H9 (cell line): Measurements from ENCODE around the gene NHS. TPM values are rescaled to one million over a fixed set of nuclear protein-coding genes. Genes with fewer than 3 reads are reported as not detected.

Experiments used
- DNase-seq: peaks from one replicate; pipeline ENCODE4 v3.0.0-alpha.2; 2017
- H2AFZ ChIP-seq: one replicate; pipeline ENCODE4 v1.6.1; 2013; ENCODE audit warnings: mild to moderate bottlenecking, low read length, control low read depth, moderate library complexity
- H2AK5ac ChIP-seq: 2 replicates; pipeline ENCODE4 v1.6.1; 2013; ENCODE audit warnings: low read length, control low read depth, mixed read lengths; ENCODE audit not compliant: insufficient read length
- H2BK120ac ChIP-seq: one replicate; pipeline ENCODE4 v1.6.1; 2013; ENCODE audit warnings: low read depth, mild to moderate bottlenecking, low read length, control low read depth, inconsistent platforms; ENCODE audit not compliant: poor library complexity, severe bottlenecking
- H2BK12ac ChIP-seq: 2 replicates; pipeline ENCODE4 v1.6.1; 2013; ENCODE audit warnings: low read length, control low read depth, mixed read lengths, low read depth; ENCODE audit not compliant: insufficient read length
- H2BK15ac ChIP-seq: 2 replicates; pipeline ENCODE4 v1.6.1; 2013; ENCODE audit warnings: low read depth, low read length, control low read depth
- H2BK20ac ChIP-seq: one replicate; pipeline ENCODE4 v1.6.1; 2013; ENCODE audit warnings: low read depth, mild to moderate bottlenecking, low read length, control low read depth, inconsistent platforms; ENCODE audit not compliant: poor library complexity, severe bottlenecking
- H2BK5ac ChIP-seq: 2 replicates; pipeline ENCODE4 v1.6.1; 2013; ENCODE audit warnings: low read length, control low read depth, mixed read lengths; ENCODE audit not compliant: insufficient read length
- H3K14ac ChIP-seq: 2 replicates; pipeline ENCODE4 v1.6.1; 2013; ENCODE audit warnings: low read length, control low read depth; ENCODE audit not compliant: insufficient read depth
- H3K18ac ChIP-seq: 2 replicates; pipeline ENCODE4 v1.6.1; 2013; ENCODE audit warnings: low read depth, mild to moderate bottlenecking, mixed read lengths, low read length, control low read depth; ENCODE audit not compliant: insufficient read length
- H3K23ac ChIP-seq: 2 replicates; pipeline ENCODE4 v1.6.1; 2013; ENCODE audit warnings: low read length, control low read depth, mixed read lengths, low read depth; ENCODE audit not compliant: insufficient read length
- H3K23me2 ChIP-seq: 2 replicates; pipeline ENCODE4 v1.6.1; 2013; ENCODE audit warnings: low read depth, mild to moderate bottlenecking, mixed read lengths, low read length, control low read depth; ENCODE audit not compliant: insufficient read length, poor library complexity, severe bottlenecking
- H3K27ac ChIP-seq: 2 replicates; pipeline ENCODE4 v1.5.1; 2013; ENCODE audit warnings: low read length, control low read depth, mixed read lengths, low read depth; ENCODE audit not compliant: insufficient read length
- H3K27me3 ChIP-seq: 2 replicates; pipeline ENCODE4 v1.6.1; 2013; ENCODE audit warnings: low read length, control low read depth, inconsistent platforms; ENCODE audit not compliant: insufficient read depth
- H3K4ac ChIP-seq: 2 replicates; pipeline ENCODE4 v1.6.1; 2013; ENCODE audit warnings: low read depth, mild to moderate bottlenecking, control low read depth, inconsistent platforms, low read length, moderate library complexity
- H3K4me1 ChIP-seq: 2 replicates; pipeline ENCODE4 v1.6.1; 2013; ENCODE audit warnings: low read length, control low read depth, inconsistent platforms; ENCODE audit not compliant: insufficient read depth
- H3K4me2 ChIP-seq: 2 replicates; pipeline ENCODE4 v1.6.1; 2013; ENCODE audit warnings: low read length, control low read depth, mixed read lengths; ENCODE audit not compliant: insufficient read length, insufficient read depth
- H3K56ac ChIP-seq: 2 replicates; pipeline ENCODE4 v1.6.1; 2013; ENCODE audit warnings: low read depth, mild to moderate bottlenecking, mixed read lengths, low read length, control low read depth; ENCODE audit not compliant: insufficient read length
- H3K79me1 ChIP-seq: 2 replicates; pipeline ENCODE4 v1.6.1; 2013; ENCODE audit warnings: low read depth, mild to moderate bottlenecking, moderate library complexity, low read length, control low read depth, inconsistent platforms; ENCODE audit not compliant: insufficient read depth, poor library complexity, severe bottlenecking
- H3K79me2 ChIP-seq: 2 replicates; pipeline ENCODE4 v1.6.1; 2013; ENCODE audit warnings: low read length, control low read depth, inconsistent platforms; ENCODE audit not compliant: insufficient read depth
- H3K9ac ChIP-seq: 2 replicates; pipeline ENCODE4 v1.6.1; 2013; ENCODE audit warnings: low read length, control low read depth, mixed read lengths; ENCODE audit not compliant: insufficient read length; ENCODE audit errors: extremely low read depth
- H3K9me3 ChIP-seq: one replicate; pipeline ENCODE4 v1.6.1; 2013; ENCODE audit warnings: low read depth, low read length, inconsistent platforms; ENCODE audit not compliant: control insufficient read depth
- H3T11ph ChIP-seq: one replicate; pipeline ENCODE4 v1.6.1; 2013; ENCODE audit warnings: mild to moderate bottlenecking, low read length, control low read depth, inconsistent platforms
- H4K20me1 ChIP-seq: one replicate; pipeline ENCODE4 v1.6.1; 2013; ENCODE audit not compliant: control insufficient read depth, insufficient read length, insufficient read depth
- H4K5ac ChIP-seq: 2 replicates; pipeline ENCODE4 v1.6.1; 2013; ENCODE audit warnings: low read depth, mild to moderate bottlenecking, mixed read lengths, low read length, control low read depth; ENCODE audit not compliant: insufficient read length
- H4K8ac ChIP-seq: replicated peaks from 2 replicates; pipeline ENCODE4 v1.6.1; 2013; ENCODE audit warnings: low read length, control low read depth, mixed read lengths, low read depth; ENCODE audit not compliant: insufficient read length
- H4K91ac ChIP-seq: 2 replicates; pipeline ENCODE4 v1.6.1; 2013; ENCODE audit warnings: low read depth, mild to moderate bottlenecking, moderate library complexity, mixed read lengths, low read length, control low read depth; ENCODE audit not compliant: insufficient read length
- H3K27ac Mint-ChIP-seq, 3 experiments: 2 replicates in 2 of 3; 3 replicates in 1 of 3; pipeline ENCODE4 v1.8.0; 2020 to 2021; ENCODE audit warnings: mixed read lengths in 3 of 3, mild to moderate bottlenecking in 1 of 3, moderate library complexity in 1 of 3
- H3K27me3 Mint-ChIP-seq: 2 replicates; pipeline ENCODE4 v1.8.0; 2021; ENCODE audit warnings: low read depth, mild to moderate bottlenecking, moderate library complexity, mixed read lengths
- H3K36me3 Mint-ChIP-seq, 3 experiments: 2 replicates in 2 of 3; 3 replicates in 1 of 3; pipeline ENCODE4 v1.8.0; 2020 to 2021; ENCODE audit warnings: low read depth in 3 of 3, mixed read lengths in 3 of 3; ENCODE audit not compliant: insufficient read depth in 1 of 3
- H3K4me1 Mint-ChIP-seq, 2 experiments: 2 replicates each; pipeline ENCODE4 v1.8.0; 2020; ENCODE audit warnings: mixed read lengths in 2 of 2
- H3K4me3 Mint-ChIP-seq, 2 experiments: 2 replicates in 1 of 2; 3 replicates in 1 of 2; pipeline ENCODE4 v1.8.0; 2020 to 2021; ENCODE audit warnings: mild to moderate bottlenecking in 2 of 2, mixed read lengths in 2 of 2, moderate library complexity in 1 of 2
- H3K9me3 Mint-ChIP-seq, 2 experiments: 2 replicates in 1 of 2; 3 replicates in 1 of 2; pipeline ENCODE4 v1.8.0; 2020; ENCODE audit warnings: mild to moderate bottlenecking in 2 of 2, mixed read lengths in 2 of 2, moderate library complexity in 1 of 2
- CTCF ChIP-seq: fragments of 200-600 bp; sonication (generic); conservative IDR thresholded peaks from 3 replicates; pipeline ENCODE4 v1.8.0; 2021; ENCODE audit warnings: antibody characterized with exemption, mild to moderate bottlenecking
- WGBS: extraction: QIAGEN DNeasy Blood & Tissue Kit; methylation state at CpG from one replicate; pipeline ENCODE4 v1.1.7; 2013; ENCODE audit warnings: missing lambda C conversion rate, low lambda C conversion rate, mixed read lengths; ENCODE audit not compliant: insufficient read length; ENCODE audit errors: extremely low coverage; 5-methylcytosine and 5-hydroxymethylcytosine counted together
- total RNA-seq: library from RNA; stranded (reverse); gene quantifications from 2 replicates; pipeline ENCODE4 v1.2.1, GENCODE V29; 2021

NHS gene
- total RNA-seq, 1 experiment from 2014 or later, result 8.7 TPM

GRCh38 chrX:17380221-17380620 lies 5.2 kb downstream of the NHS start:
- Histone ChIP-seq H3K9ac (no peak overlapping the region), H2BK12ac (no peak overlapping the region), H2BK120ac (no peak overlapping the region), H3K4me2 (no peak overlapping the region), H3K9me3 (peaks cover 23% of the 10 kb centered on the region), H3K79me1 (no peaks in the 10 kb centered on the region), H3K23me2 (peaks cover 26% of the 10 kb centered on the region), H2AFZ (no peak overlapping the region), H2AK5ac (no peak overlapping the region), H3K27ac (no peak overlapping the region), H3K27me3 (peaks cover 14% of the 10 kb centered on the region; the same call in 1 of the 2 replicates), H3K18ac (no peak overlapping the region), H2BK5ac (no peak overlapping the region), H3K79me2 (no peaks in the 10 kb centered on the region), H4K91ac (no peak overlapping the region), H3K23ac (no peak overlapping the region), H4K20me1 (no peaks in the 10 kb centered on the region), H3K4ac (no peak overlapping the region), H4K8ac (no peak overlapping the region), H3K14ac (no peak overlapping the region), H3K4me1 (no peaks in the 10 kb centered on the region), H3K56ac (no peak overlapping the region), H4K5ac (no peak overlapping the region), H2BK20ac (no peak overlapping the region), H3T11ph (no peak overlapping the region), H2BK15ac (no peak overlapping the region)
- DNase-seq, result no peak
- H3K9me3 Mint-ChIP-seq, result peaks cover 23 to 24% of the 10 kb centered on the region in 2 experiments
- H3K36me3 Mint-ChIP-seq, result peaks cover 17 to 27% (median 20%) of the 10 kb centered on the region in 3 experiments
- no CpG with 5 or more reads among the region's 9 CpGs for WGBS
- no peak for TF ChIP-seq CTCF
- H3K4me3 Mint-ChIP-seq, result no peak overlapping the region
- no peak overlapping the region for H3K27ac Mint-ChIP-seq
- H3K4me1 Mint-ChIP-seq, result peaks cover 7 to 10% of the 10 kb centered on the region in 2 experiments
- peaks cover 53% of the 10 kb centered on the region for H3K27me3 Mint-ChIP-seq
